BLaER1 (cell line): ENCODE results near the gene HK1.
"Not testable (repeated sequence)": the region's sequence is repeated elsewhere in the genome, so short reads cannot be mapped to it uniquely, and the experiment has no call there.

Source experiments
- H3K27ac ChIP-seq: shearing (Covaris generic); formaldehyde crosslinking; 2 replicates; pipeline ENCODE4 v1.8.1; 2022
- H3K27me3 ChIP-seq: shearing (Covaris generic); formaldehyde crosslinking; 2 replicates; pipeline ENCODE4 v1.8.1; 2022
- H3K36me3 ChIP-seq: shearing (Covaris generic); formaldehyde crosslinking; 2 replicates; pipeline ENCODE4 v1.8.1; 2022
- H3K4me1 ChIP-seq: shearing (Covaris generic); formaldehyde crosslinking; 2 replicates; pipeline ENCODE4 v1.8.1; 2022
- H3K4me2 ChIP-seq: shearing (Covaris generic); formaldehyde crosslinking; 2 replicates; pipeline ENCODE4 v1.8.1; 2022
- H3K4me3 ChIP-seq: shearing (Covaris generic); formaldehyde crosslinking; 2 replicates; pipeline ENCODE4 v1.8.1; 2022
- H3K9ac ChIP-seq: shearing (Covaris generic); formaldehyde crosslinking; 2 replicates; pipeline ENCODE4 v1.8.1; 2022
- H3K9me3 ChIP-seq: shearing (Covaris generic); formaldehyde crosslinking; 2 replicates; pipeline ENCODE4 v1.8.1; 2022
- H4K20me1 ChIP-seq: shearing (Covaris generic); formaldehyde crosslinking; 2 replicates; pipeline ENCODE4 v1.8.1; 2022
- Cebpa-rat ChIP-seq: shearing (Covaris generic); IDR thresholded peaks from 2 replicates; pipeline ENCODE4 v1.8.1; 2022

Gene HK1

GRCh38 chr10:69241575-69241974 is 36.7 kb upstream of the HK1 start:
- no peak for TF ChIP-seq Cebpa-rat
- H3K4me2 ChIP-seq: no peak overlapping the region
- no peaks in the 10 kb centered on the region for H3K27me3 ChIP-seq
- no peaks in the 10 kb centered on the region for H3K9me3 ChIP-seq
- H3K36me3 ChIP-seq: no peaks in the 10 kb centered on the region
- H3K4me1 ChIP-seq: peaks cover 17% of the 10 kb centered on the region
- no peak overlapping the region for H3K9ac ChIP-seq
- H3K4me3 ChIP-seq: no peak overlapping the region
- H4K20me1 ChIP-seq: no peaks in the 10 kb centered on the region
- no peak overlapping the region for H3K27ac ChIP-seq

GRCh38 chr10:69242040-69242851 is 36.0 kb upstream of the HK1 start:
- no peak for TF ChIP-seq Cebpa-rat
- H3K27ac ChIP-seq: no peak overlapping the region
- no peaks in the 10 kb centered on the region for H3K27me3 ChIP-seq
- no peaks in the 10 kb centered on the region for H3K36me3 ChIP-seq
- H3K9ac ChIP-seq: no peak overlapping the region
- H3K4me2 ChIP-seq: peak overlapping the region; percentile 11; the same call in 1 of the 2 replicates
- peaks cover 17% of the 10 kb centered on the region for H3K4me1 ChIP-seq
- H3K4me3 ChIP-seq: no peak overlapping the region
- no peaks in the 10 kb centered on the region for H3K9me3 ChIP-seq
- no peaks in the 10 kb centered on the region for H4K20me1 ChIP-seq

- peak overlapping the region; percentile 11 for H3K4me2 ChIP-seq
- TF ChIP-seq Cebpa-rat: no peak
- no peaks in the 10 kb centered on the region for H4K20me1 ChIP-seq
- H3K27ac ChIP-seq: no peak overlapping the region
- no peak overlapping the region for H3K9ac ChIP-seq
- H3K9me3 ChIP-seq: no peaks in the 10 kb centered on the region
- H3K4me3 ChIP-seq: no peak overlapping the region
- no peaks in the 10 kb centered on the region for H3K36me3 ChIP-seq
- H3K4me1 ChIP-seq: peaks cover 17% of the 10 kb centered on the region
- H3K27me3 ChIP-seq: no peaks in the 10 kb centered on the region
Observed at GRCh38 chr10:69242852-69243212, 35.5 kb upstream of the HK1 start.

GRCh38 chr10:69243817-69244216 is 34.5 kb upstream of the HK1 start:
- Histone ChIP-seq H3K4me1 (peaks cover 17% of the 10 kb centered on the region), H3K9ac (no peak overlapping the region), H3K27ac (no peak overlapping the region), H3K36me3 (no peaks in the 10 kb centered on the region), H3K4me3 (no peak overlapping the region), H3K9me3 (no peaks in the 10 kb centered on the region), H3K27me3 (no peaks in the 10 kb centered on the region), H4K20me1 (no peaks in the 10 kb centered on the region), H3K4me2 (no peak overlapping the region)
- no peak for TF ChIP-seq Cebpa-rat

DNA sequence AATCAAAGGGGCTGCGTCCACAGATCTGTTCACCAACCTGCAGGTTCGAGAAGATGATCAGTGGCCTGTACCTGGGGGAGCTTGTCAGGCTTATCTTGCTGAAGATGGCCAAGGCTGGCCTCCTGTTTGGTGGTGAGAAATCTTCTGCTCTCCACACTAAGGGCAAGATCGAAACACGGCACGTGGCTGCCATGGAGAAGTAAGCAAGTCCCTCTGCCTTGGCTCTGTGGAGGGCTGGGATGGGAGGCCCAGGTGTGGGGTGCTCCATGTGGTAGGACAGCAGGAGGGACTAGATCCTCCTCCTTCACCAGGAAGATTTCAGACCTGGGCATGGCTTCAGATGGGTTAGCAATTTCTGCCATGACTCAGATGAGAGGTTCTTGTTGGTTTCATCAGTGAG is 32.3 kb upstream of the HK1 start:
- no peaks in the 10 kb centered on the region for H3K36me3 ChIP-seq
- H3K27ac ChIP-seq: no peak overlapping the region
- no peak for TF ChIP-seq Cebpa-rat
- H3K9ac ChIP-seq: no peak overlapping the region
- H3K4me2 ChIP-seq: no peak overlapping the region
- H3K9me3 ChIP-seq: no peaks in the 10 kb centered on the region; the same call in 1 of the 2 replicates
- no peaks in the 10 kb centered on the region for H3K27me3 ChIP-seq
- H3K4me3 ChIP-seq: no peak overlapping the region
- no peaks in the 10 kb centered on the region for H4K20me1 ChIP-seq
- H3K4me1 ChIP-seq: peaks cover 19% of the 10 kb centered on the region

DNA sequence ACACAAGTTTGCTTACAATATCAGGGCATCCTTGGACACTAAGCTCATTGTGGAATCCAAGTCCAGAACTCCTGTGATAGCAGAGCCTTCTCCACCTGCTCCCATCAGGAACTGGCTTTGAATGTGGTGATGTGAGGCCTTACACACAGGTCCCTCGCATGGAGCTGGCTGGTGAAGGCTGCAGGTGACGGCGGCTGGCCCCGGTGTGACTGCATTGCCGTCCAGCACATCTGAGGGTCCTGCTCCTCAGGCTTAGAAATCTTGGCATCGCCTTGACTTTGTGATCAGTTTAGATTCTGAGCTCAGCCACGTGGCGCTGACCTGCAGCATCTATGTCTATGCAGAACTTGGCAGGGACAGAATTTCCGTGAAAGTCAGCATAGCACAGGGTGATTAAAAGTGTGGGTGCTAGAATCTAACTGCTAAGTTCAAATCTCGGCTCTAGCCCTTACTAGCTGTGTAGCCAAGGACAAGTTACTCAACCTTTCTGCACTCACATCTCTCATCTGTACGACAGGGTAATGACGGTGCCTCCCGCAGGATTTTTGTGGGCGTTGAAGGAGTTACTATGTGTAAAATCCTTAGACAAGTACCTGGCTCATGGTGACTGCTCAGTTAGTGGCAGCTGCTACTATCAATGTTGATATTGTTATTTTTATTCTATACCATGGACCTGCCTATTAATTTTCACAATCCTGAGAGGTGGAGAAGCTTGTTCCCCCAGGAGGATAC is 31.5 kb upstream of the HK1 start:
- Histone ChIP-seq H3K36me3 (no peaks in the 10 kb centered on the region), H4K20me1 (no peaks in the 10 kb centered on the region), H3K9ac (no peak overlapping the region), H3K4me3 (no peak overlapping the region), H3K9me3 (no peaks in the 10 kb centered on the region; the same call in 1 of the 2 replicates), H3K4me1 (peaks cover 19% of the 10 kb centered on the region), H3K4me2 (no peak overlapping the region), H3K27me3 (no peaks in the 10 kb centered on the region), H3K27ac (no peak overlapping the region)
- no peak for TF ChIP-seq Cebpa-rat

- no peak for TF ChIP-seq Cebpa-rat
- no peaks in the 10 kb centered on the region for H3K27me3 ChIP-seq
- H3K4me3 ChIP-seq: no peak overlapping the region
- H3K4me1 ChIP-seq: peaks cover 18% of the 10 kb centered on the region
- no peak overlapping the region for H3K9ac ChIP-seq
- no peaks in the 10 kb centered on the region for H3K36me3 ChIP-seq
- H3K4me2 ChIP-seq: no peak overlapping the region
- H3K27ac ChIP-seq: no peak overlapping the region
- no peaks in the 10 kb centered on the region for H4K20me1 ChIP-seq
- H3K9me3 ChIP-seq: no peaks in the 10 kb centered on the region; the same call in 1 of the 2 replicates
Observed at GRCh38 chr10:69247313-69247710, 31.0 kb upstream of the HK1 start.

- H3K9ac ChIP-seq: no peak overlapping the region
- H3K27me3 ChIP-seq: no peaks in the 10 kb centered on the region
- H3K9me3 ChIP-seq: no peaks in the 10 kb centered on the region; the same call in 1 of the 2 replicates
- H3K4me3 ChIP-seq: no peak overlapping the region
- H3K4me1 ChIP-seq: peaks cover 9% of the 10 kb centered on the region
- no peak overlapping the region for H3K27ac ChIP-seq
- no peaks in the 10 kb centered on the region for H4K20me1 ChIP-seq
- H3K4me2 ChIP-seq: no peak overlapping the region
- H3K36me3 ChIP-seq: no peaks in the 10 kb centered on the region
- no peak for TF ChIP-seq Cebpa-rat
Observed at GRCh38 chr10:69248117-69248730, 30.1 kb upstream of the HK1 start.

- no peaks in the 10 kb centered on the region; the same call in 1 of the 2 replicates for H3K9me3 ChIP-seq
- peak overlapping the region; percentile 40 for H3K4me2 ChIP-seq
- no peak overlapping the region for H3K9ac ChIP-seq
- H3K4me3 ChIP-seq: no peak overlapping the region
- H4K20me1 ChIP-seq: no peaks in the 10 kb centered on the region
- no peak overlapping the region for H3K27ac ChIP-seq
- no peaks in the 10 kb centered on the region for H3K36me3 ChIP-seq
- H3K4me1 ChIP-seq: peaks cover 8% of the 10 kb centered on the region
- no peaks in the 10 kb centered on the region for H3K27me3 ChIP-seq
- no peak for TF ChIP-seq Cebpa-rat
Observed at GRCh38 chr10:69250041-69250440, 28.3 kb upstream of the HK1 start.

- not testable (repeated sequence) for H3K36me3 ChIP-seq, H3K4me1 ChIP-seq, H3K4me3 ChIP-seq, H3K9ac ChIP-seq, H3K27ac ChIP-seq, H3K4me2 ChIP-seq, H3K9me3 ChIP-seq, H4K20me1 ChIP-seq, H3K27me3 ChIP-seq
Observed at GRCh38 chr10:69251417-69251816, 26.9 kb upstream of the HK1 start.
